Measurements from ENCODE around the gene NOA1.
"Not testable (repeated sequence)": the region's sequence is repeated elsewhere in the genome, so short reads cannot be mapped to it uniquely, and the experiment has no call there.

The NOA1 gene

DNA sequence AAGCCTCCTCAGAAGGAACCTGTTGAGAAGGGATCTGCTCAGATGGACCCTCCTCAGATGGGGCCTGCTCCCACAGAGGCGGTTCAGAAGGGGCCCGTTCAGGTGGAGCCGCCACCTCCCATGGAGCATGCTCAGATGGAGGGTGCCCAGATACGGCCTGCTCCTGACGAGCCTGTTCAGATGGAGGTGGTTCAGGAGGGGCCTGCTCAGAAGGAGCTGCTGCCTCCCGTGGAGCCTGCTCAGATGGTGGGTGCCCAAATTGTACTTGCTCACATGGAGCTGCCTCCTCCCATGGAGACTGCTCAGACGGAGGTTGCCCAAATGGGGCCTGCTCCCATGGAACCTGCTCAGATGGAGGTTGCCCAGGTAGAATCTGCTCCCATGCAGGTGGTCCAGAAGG is 46.8 kb downstream of the NOA1 start:
- no peak for DNase-seq
- no peak overlapping the region for H3K27ac ChIP-seq (ENCODE audit: insufficient read depth, low read length, poor library complexity, severe bottlenecking)
- no peak overlapping the region for H3K4me3 ChIP-seq (ENCODE audit: insufficient read depth, low read depth, low read length, poor library complexity, severe bottlenecking)
- H3K36me3 ChIP-seq (ENCODE audit: control insufficient read depth, insufficient read depth, low read length): peaks cover 36% of the 10 kb centered on the region
- no peaks in the 10 kb centered on the region for H3K4me1 ChIP-seq (ENCODE audit: control insufficient read depth, insufficient read depth, low read length, poor library complexity, severe bottlenecking)
- H3K9me3 ChIP-seq (ENCODE audit: control insufficient read depth, low read length): no peaks in the 10 kb centered on the region
- no peaks in the 10 kb centered on the region for H3K27me3 ChIP-seq (replicated peaks; ENCODE audit: control insufficient read depth, insufficient read depth, low read length, poor library complexity, severe bottlenecking)

DNA sequence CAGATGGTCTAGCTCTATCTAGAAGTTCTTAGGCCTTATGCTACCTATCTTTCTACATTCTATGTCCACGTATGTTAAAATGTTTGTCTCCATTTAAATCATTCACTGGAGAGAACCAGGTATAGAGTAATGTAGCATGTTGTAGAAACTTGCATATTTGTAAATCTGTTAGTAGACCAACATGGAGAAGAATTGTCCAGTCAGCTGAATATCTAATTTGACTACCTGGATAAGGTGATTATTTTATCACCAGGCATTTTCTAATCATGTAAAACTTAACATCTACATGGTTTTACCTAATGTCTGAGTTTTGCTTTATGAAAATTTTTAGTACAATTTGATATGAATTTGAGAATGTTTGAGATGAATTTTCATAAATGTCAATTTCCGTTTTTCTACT is 50.2 kb downstream of the NOA1 start:
- no peak for DNase-seq
- Histone ChIP-seq H3K9me3 (ENCODE audit: control insufficient read depth, low read length) (no peaks in the 10 kb centered on the region), H3K27ac (ENCODE audit: insufficient read depth, low read length, poor library complexity, severe bottlenecking) (no peak overlapping the region), H3K4me3 (ENCODE audit: insufficient read depth, low read depth, low read length, poor library complexity, severe bottlenecking) (no peak overlapping the region), H3K4me1 (ENCODE audit: control insufficient read depth, insufficient read depth, low read length, poor library complexity, severe bottlenecking) (no peaks in the 10 kb centered on the region), H3K27me3 (replicated peaks; ENCODE audit: control insufficient read depth, insufficient read depth, low read length, poor library complexity, severe bottlenecking) (no peaks in the 10 kb centered on the region), H3K36me3 (ENCODE audit: control insufficient read depth, insufficient read depth, low read length) (peaks cover 51% of the 10 kb centered on the region)

GRCh38 chr4:56914977-56915376 is 62.4 kb downstream of the NOA1 start:
- DNase-seq: not testable (repeated sequence)

DNA sequence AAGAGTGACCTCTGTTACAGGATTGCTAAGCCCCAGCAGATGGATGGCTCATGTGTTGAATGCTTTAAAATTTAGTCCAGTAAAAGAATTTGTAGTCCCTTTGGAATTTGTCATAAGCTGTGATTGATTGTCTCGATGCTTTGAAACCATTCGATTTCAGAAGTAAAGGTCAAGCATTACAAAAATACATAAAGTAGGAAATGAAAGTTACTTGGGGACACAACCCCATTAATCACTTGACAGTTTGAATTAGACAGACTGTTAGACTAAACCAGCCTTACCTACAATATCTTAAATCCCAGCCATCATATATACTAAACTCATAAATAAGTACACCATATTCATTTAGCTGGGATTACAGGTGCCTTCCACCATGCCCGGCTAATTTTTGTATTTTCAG is 63.1 kb downstream of the NOA1 start:
- Histone ChIP-seq H3K36me3 (ENCODE audit: control insufficient read depth, insufficient read depth, low read length) (peaks cover 9% of the 10 kb centered on the region), H3K27me3 (replicated peaks; ENCODE audit: control insufficient read depth, insufficient read depth, low read length, poor library complexity, severe bottlenecking) (no peaks in the 10 kb centered on the region), H3K4me3 (ENCODE audit: insufficient read depth, low read depth, low read length, poor library complexity, severe bottlenecking) (no peak overlapping the region), H3K27ac (ENCODE audit: insufficient read depth, low read length, poor library complexity, severe bottlenecking) (no peak overlapping the region), H3K4me1 (ENCODE audit: control insufficient read depth, insufficient read depth, low read length, poor library complexity, severe bottlenecking) (peaks cover 39% of the 10 kb centered on the region), H3K9me3 (ENCODE audit: control insufficient read depth, low read length) (no peaks in the 10 kb centered on the region)
- DNase-seq: no peak

More at GRCh38 chr4:56914977-56915376, 62.4 kb downstream of the NOA1 start:
- not testable (repeated sequence) for H3K9me3 ChIP-seq (ENCODE audit: control insufficient read depth, low read length); H3K4me3 ChIP-seq (ENCODE audit: insufficient read depth, low read depth, low read length, poor library complexity, severe bottlenecking); H3K27me3 ChIP-seq (replicated peaks; ENCODE audit: control insufficient read depth, insufficient read depth, low read length, poor library complexity, severe bottlenecking); H3K27ac ChIP-seq (ENCODE audit: insufficient read depth, low read length, poor library complexity, severe bottlenecking); H3K36me3 ChIP-seq (ENCODE audit: control insufficient read depth, insufficient read depth, low read length)
- peaks cover 36% of the 10 kb centered on the region for H3K4me1 ChIP-seq (ENCODE audit: control insufficient read depth, insufficient read depth, low read length, poor library complexity, severe bottlenecking)
